WTC11 (cell line): ENCODE measurements around the gene PPM1L. TPM values are rescaled to one million over a fixed set of nuclear protein-coding genes. Genes with fewer than 3 reads are reported as not detected.

Experiments
- ATAC-seq: fragments of 200-7000 bp; cut with Tn5 transposase; 2 replicates; pipeline ENCODE4 v1.10.0; 2021; ENCODE audit warnings: mild to moderate bottlenecking, moderate library complexity
- CTCF ChIA-PET: fragments of 300-600 bp; sonication (Branson Sonifier 250); formaldehyde crosslinking; loops from one replicate; lab custom pipeline; 2021; ENCODE audit warnings: antibody characterized with exemption; lab: Charles Lee
- POLR2A ChIA-PET: fragments of 350-600 bp; sonication (Branson Sonifier 250); formaldehyde crosslinking; loops from one replicate; lab custom pipeline; 2021; ENCODE audit warnings: antibody characterized with exemption; lab: Charles Lee
- DNase-seq: peaks from one replicate; pipeline ENCODE4 v3.0.0; 2021; ENCODE audit warnings: low spot score
- H3K27ac Mint-ChIP-seq: 2 replicates; pipeline ENCODE4 v1.8.0; 2021; ENCODE audit warnings: mixed read lengths
- H3K27me3 Mint-ChIP-seq: 2 replicates; pipeline ENCODE4 v1.8.0; 2021; ENCODE audit warnings: low read depth, mild to moderate bottlenecking, moderate library complexity, mixed read lengths
- H3K36me3 Mint-ChIP-seq: 2 replicates; pipeline ENCODE4 v1.8.0; 2021; ENCODE audit warnings: mixed read lengths
- H3K4me1 Mint-ChIP-seq: 2 replicates; pipeline ENCODE4 v1.8.0; 2022; ENCODE audit warnings: mixed read lengths
- H3K4me3 Mint-ChIP-seq: 2 replicates; pipeline ENCODE4 v1.8.0; 2021; ENCODE audit warnings: mild to moderate bottlenecking, moderate library complexity, mixed read lengths
- H3K9me3 Mint-ChIP-seq: 2 replicates; pipeline ENCODE4 v1.8.0; 2021; ENCODE audit warnings: mixed read lengths
- CREB1 ChIP-seq: sonication (generic); formaldehyde crosslinking; IDR thresholded peaks from 2 replicates; pipeline ENCODE4 v1.8.0; 2023; ENCODE audit warnings: mild to moderate bottlenecking, missing genetic modification reagents
- CTCF ChIP-seq: fragments of 200-600 bp; IDR thresholded peaks from 2 replicates; pipeline ENCODE4 v1.8.0; 2022; ENCODE audit warnings: antibody characterized with exemption
- FOXP1 ChIP-seq: sonication (generic); formaldehyde crosslinking; IDR thresholded peaks from 2 replicates; pipeline ENCODE4 v1.8.0; 2022; ENCODE audit warnings: missing genetic modification reagents, mild to moderate bottlenecking, moderate library complexity, borderline replicate concordance
- KAT7 ChIP-seq: sonication (generic); formaldehyde crosslinking; IDR thresholded peaks from 2 replicates; pipeline ENCODE4 v1.8.1; 2023; ENCODE audit warnings: missing genetic modification reagents, mild to moderate bottlenecking, borderline replicate concordance
- NFATC4 ChIP-seq: fragments of 250-450 bp; sonication (Bioruptor Pico); IDR thresholded peaks from 2 replicates; pipeline ENCODE4 v1.9.0; 2021; ENCODE audit warnings: mild to moderate bottlenecking
- OVOL2 ChIP-seq: fragments of 250-450 bp; sonication (Bioruptor Pico); IDR thresholded peaks from 2 replicates; pipeline ENCODE4 v1.9.0; 2021; ENCODE audit warnings: mild to moderate bottlenecking, borderline replicate concordance
- ZNF121 ChIP-seq: sonication (generic); formaldehyde crosslinking; IDR thresholded peaks from 2 replicates; pipeline ENCODE4 v1.8.0; 2023; ENCODE audit warnings: missing genetic modification reagents
- ZNF219 ChIP-seq: sonication (generic); formaldehyde crosslinking; IDR thresholded peaks from 2 replicates; pipeline ENCODE4 v1.8.0; 2023; ENCODE audit warnings: missing genetic modification reagents, mild to moderate bottlenecking, borderline replicate concordance
- ZNF423 ChIP-seq: fragments of 250-450 bp; sonication (Bioruptor Pico); IDR thresholded peaks from 2 replicates; pipeline ENCODE4 v2.1.2; 2022; ENCODE audit warnings: mild to moderate bottlenecking, moderate library complexity
- total RNA-seq: library from RNA; stranded (reverse); gene quantifications from 3 replicates; pipeline ENCODE4 v1.2.3, GENCODE V29; 2021
- TF ChIP-seq, protein P1 (sequence below): sonication (generic); formaldehyde crosslinking; IDR thresholded peaks from 2 replicates; pipeline ENCODE4 v1.8.1; 2022; ENCODE audit warnings: mild to moderate bottlenecking, moderate library complexity, missing genetic modification reagents
- TF ChIP-seq, protein P2 (sequence below): sonication (generic); formaldehyde crosslinking; IDR thresholded peaks from 2 replicates; pipeline ENCODE4 v1.8.1; 2023; ENCODE audit warnings: mild to moderate bottlenecking, missing genetic modification reagents, moderate library complexity
- TF ChIP-seq, protein P3 (sequence below): fragments of 250-450 bp; sonication (Bioruptor Pico); IDR thresholded peaks from 2 replicates; pipeline ENCODE4 v1.9.0; 2021; ENCODE audit warnings: mild to moderate bottlenecking, borderline replicate concordance
- TF ChIP-seq, protein P4 (sequence below): sonication (generic); formaldehyde crosslinking; IDR thresholded peaks from 2 replicates; pipeline ENCODE4 v1.8.0; 2022; ENCODE audit warnings: mild to moderate bottlenecking, missing genetic modification reagents

PPM1L gene
- total RNA-seq, 1 experiment from 2014 or later = 18.1 TPM

- TF ChIP-seq CTCF = no peak
- no peak for TF ChIP-seq FOXP1 (CRISPR knock-in tag)
- TF ChIP-seq, all 79 proteins: peak for 0
Measured at GRCh38 chr3:160950542-160950941, 194.5 kb downstream of the PPM1L start (continued).

- Mint-ChIP-seq H3K36me3 (no peaks in the 10 kb centered on the region), H3K27ac (no peak overlapping the region), H3K9me3 (no peaks in the 10 kb centered on the region), H3K27me3 (no peaks in the 10 kb centered on the region), H3K4me3 (no peak overlapping the region), H3K4me1 (peaks cover 4% of the 10 kb centered on the region; the same call in 1 of the 2 replicates)
- ATAC-seq (no peak), DNase-seq (no peak)
- TF ChIP-seq NFATC4 (CRISPR knock-in tag) (no peak), ZNF423 (CRISPR knock-in tag) (no peak)
- TF ChIP-seq, protein P1, sequence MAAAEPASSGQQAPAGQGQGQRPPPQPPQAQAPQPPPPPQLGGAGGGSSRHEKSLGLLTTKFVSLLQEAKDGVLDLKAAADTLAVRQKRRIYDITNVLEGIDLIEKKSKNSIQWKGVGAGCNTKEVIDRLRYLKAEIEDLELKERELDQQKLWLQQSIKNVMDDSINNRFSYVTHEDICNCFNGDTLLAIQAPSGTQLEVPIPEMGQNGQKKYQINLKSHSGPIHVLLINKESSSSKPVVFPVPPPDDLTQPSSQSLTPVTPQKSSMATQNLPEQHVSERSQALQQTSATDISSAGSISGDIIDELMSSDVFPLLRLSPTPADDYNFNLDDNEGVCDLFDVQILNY (CRISPR knock-in tag) = no peak
- ChIA-PET CTCF (interaction anchor here (1.2 kb wide), 1 partner anchor 9 kb away, joined by 4 read pairs; no protein-coding TSS in a partner anchor), POLR2A (no interaction called here)
Measured at GRCh38 chr3:160950954-160951353, 194.9 kb downstream of the PPM1L start.

GRCh38 chr3:160951642-160952487 is 195.8 kb downstream of the PPM1L start:
- CTCF ChIA-PET = no interaction called here
- Mint-ChIP-seq H3K27me3 (no peaks in the 10 kb centered on the region), H3K4me3 (no peak overlapping the region), H3K36me3 (no peaks in the 10 kb centered on the region), H3K4me1 (peaks cover 4% of the 10 kb centered on the region; the same call in 1 of the 2 replicates), H3K9me3 (no peaks in the 10 kb centered on the region), H3K27ac (no peak overlapping the region)
- ATAC-seq = no peak
- DNase-seq = no peak
- no peak for TF ChIP-seq CREB1 (CRISPR knock-in tag)
- TF ChIP-seq, protein P2, sequence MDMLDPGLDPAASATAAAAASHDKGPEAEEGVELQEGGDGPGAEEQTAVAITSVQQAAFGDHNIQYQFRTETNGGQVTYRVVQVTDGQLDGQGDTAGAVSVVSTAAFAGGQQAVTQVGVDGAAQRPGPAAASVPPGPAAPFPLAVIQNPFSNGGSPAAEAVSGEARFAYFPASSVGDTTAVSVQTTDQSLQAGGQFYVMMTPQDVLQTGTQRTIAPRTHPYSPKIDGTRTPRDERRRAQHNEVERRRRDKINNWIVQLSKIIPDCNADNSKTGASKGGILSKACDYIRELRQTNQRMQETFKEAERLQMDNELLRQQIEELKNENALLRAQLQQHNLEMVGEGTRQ (CRISPR knock-in tag) = no peak
- no peak for TF ChIP-seq ZNF219
- TF ChIP-seq, protein P3, sequence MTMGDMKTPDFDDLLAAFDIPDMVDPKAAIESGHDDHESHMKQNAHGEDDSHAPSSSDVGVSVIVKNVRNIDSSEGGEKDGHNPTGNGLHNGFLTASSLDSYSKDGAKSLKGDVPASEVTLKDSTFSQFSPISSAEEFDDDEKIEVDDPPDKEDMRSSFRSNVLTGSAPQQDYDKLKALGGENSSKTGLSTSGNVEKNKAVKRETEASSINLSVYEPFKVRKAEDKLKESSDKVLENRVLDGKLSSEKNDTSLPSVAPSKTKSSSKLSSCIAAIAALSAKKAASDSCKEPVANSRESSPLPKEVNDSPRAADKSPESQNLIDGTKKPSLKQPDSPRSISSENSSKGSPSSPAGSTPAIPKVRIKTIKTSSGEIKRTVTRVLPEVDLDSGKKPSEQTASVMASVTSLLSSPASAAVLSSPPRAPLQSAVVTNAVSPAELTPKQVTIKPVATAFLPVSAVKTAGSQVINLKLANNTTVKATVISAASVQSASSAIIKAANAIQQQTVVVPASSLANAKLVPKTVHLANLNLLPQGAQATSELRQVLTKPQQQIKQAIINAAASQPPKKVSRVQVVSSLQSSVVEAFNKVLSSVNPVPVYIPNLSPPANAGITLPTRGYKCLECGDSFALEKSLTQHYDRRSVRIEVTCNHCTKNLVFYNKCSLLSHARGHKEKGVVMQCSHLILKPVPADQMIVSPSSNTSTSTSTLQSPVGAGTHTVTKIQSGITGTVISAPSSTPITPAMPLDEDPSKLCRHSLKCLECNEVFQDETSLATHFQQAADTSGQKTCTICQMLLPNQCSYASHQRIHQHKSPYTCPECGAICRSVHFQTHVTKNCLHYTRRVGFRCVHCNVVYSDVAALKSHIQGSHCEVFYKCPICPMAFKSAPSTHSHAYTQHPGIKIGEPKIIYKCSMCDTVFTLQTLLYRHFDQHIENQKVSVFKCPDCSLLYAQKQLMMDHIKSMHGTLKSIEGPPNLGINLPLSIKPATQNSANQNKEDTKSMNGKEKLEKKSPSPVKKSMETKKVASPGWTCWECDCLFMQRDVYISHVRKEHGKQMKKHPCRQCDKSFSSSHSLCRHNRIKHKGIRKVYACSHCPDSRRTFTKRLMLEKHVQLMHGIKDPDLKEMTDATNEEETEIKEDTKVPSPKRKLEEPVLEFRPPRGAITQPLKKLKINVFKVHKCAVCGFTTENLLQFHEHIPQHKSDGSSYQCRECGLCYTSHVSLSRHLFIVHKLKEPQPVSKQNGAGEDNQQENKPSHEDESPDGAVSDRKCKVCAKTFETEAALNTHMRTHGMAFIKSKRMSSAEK (CRISPR knock-in tag) = no peak
- TF ChIP-seq KAT7 (CRISPR knock-in tag) = no peak
- POLR2A ChIA-PET = no interaction called here

DNA sequence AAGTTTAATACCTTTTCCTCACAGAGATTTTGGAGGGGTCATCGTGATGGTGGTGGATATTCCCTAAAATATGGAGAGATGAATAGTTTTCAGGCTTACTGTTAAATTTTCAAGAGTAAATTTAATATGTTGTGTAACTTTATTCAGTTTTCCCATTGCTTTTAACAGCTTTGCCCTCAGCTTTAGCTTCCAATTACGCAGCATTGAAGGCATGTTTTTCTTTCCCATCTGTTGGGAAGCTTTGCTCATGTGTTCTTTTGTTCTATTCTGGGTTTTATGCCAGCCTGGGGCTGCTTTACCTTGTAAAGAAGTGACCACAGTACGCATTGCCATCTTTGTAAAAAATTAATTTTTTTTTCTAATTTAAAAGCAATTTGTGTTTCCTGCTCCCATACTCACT is 197.7 kb downstream of the PPM1L start:
- POLR2A ChIA-PET = no interaction called here
- TF ChIP-seq ZNF121 = no peak
- TF ChIP-seq, protein P4, sequence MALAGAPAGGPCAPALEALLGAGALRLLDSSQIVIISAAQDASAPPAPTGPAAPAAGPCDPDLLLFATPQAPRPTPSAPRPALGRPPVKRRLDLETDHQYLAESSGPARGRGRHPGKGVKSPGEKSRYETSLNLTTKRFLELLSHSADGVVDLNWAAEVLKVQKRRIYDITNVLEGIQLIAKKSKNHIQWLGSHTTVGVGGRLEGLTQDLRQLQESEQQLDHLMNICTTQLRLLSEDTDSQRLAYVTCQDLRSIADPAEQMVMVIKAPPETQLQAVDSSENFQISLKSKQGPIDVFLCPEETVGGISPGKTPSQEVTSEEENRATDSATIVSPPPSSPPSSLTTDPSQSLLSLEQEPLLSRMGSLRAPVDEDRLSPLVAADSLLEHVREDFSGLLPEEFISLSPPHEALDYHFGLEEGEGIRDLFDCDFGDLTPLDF = no peak
- TF ChIP-seq OVOL2 (CRISPR knock-in tag) = no peak
- no peaks in the 10 kb centered on the region for H3K4me1 Mint-ChIP-seq
- ATAC-seq (no peak), DNase-seq (no peak)
- H3K36me3 Mint-ChIP-seq = no peaks in the 10 kb centered on the region
- H3K4me3 Mint-ChIP-seq = no peak overlapping the region
- CTCF ChIA-PET = no interaction called here
- no peaks in the 10 kb centered on the region for H3K9me3 Mint-ChIP-seq
- H3K27me3 Mint-ChIP-seq = no peaks in the 10 kb centered on the region
- no peak overlapping the region for H3K27ac Mint-ChIP-seq
